Measurements from ENCODE around the gene TUBA3E.

- TF ChIP-seq POLR2A (IDR thresholded peaks at IDR 0.05): no peak
- TF ChIP-seq CTCF (IDR thresholded peaks at IDR 0.05): no peak
- TF ChIP-seq POLR2AphosphoS5 (IDR thresholded peaks at IDR 0.05): no peak
- TF ChIP-seq EP300 (IDR thresholded peaks at IDR 0.05): no peak
Measured at GRCh38 chr2:130152816-130153595, 45.2 kb downstream of the TUBA3E start.
